OCI-LY7 (cell line): Measurements from ENCODE around the gene PTH2. TPM values are rescaled to one million over a fixed set of nuclear protein-coding genes. Genes with fewer than 3 reads are reported as not detected.

Experiments
- BruUV-seq: library from RNA; stranded (reverse); fragments of 400-500 nt; replicated peaks from 2 replicates; lab custom pipeline; 2021; lab: Mats Ljungman, UMichigan
- CTCF ChIA-PET: fragments of 300-600 bp; sonication (Branson Sonifier 250); formaldehyde crosslinking; loops from one replicate; lab custom pipeline; 2022; ENCODE audit warnings: antibody characterized with exemption; ENCODE audit not compliant: unreplicated experiment; lab: Charles Lee
- POLR2A ChIA-PET: fragments of 300-600 bp; sonication (Branson Sonifier 250); formaldehyde crosslinking; loops from one replicate; lab custom pipeline; 2022; ENCODE audit warnings: antibody characterized with exemption; lab: Charles Lee
- DNase-seq: peaks from one replicate; pipeline ENCODE4 v3.0.0-alpha.2; 2015; ENCODE audit warnings: low spot score
- H2AFZ ChIP-seq: fragments of 200-600 bp; sonication (generic), shearing (Covaris generic); 2 replicates; pipeline ENCODE4 v1.6.1; 2014; ENCODE audit warnings: mild to moderate bottlenecking, antibody characterized with exemption, low read length, moderate library complexity
- H3K27ac ChIP-seq: fragments of 200-600 bp; sonication (generic); 2 replicates; pipeline ENCODE4 v1.5.1; 2014; ENCODE audit warnings: mixed run types, low read depth, mild to moderate bottlenecking, moderate library complexity, low read length, inconsistent platforms; ENCODE audit not compliant: poor library complexity, severe bottlenecking
- H3K36me3 ChIP-seq: fragments of 200-600 bp; sonication (generic); 2 replicates; pipeline ENCODE4 v1.6.1; 2014; ENCODE audit warnings: mild to moderate bottlenecking, antibody characterized with exemption, low read length, moderate library complexity, mixed read lengths; ENCODE audit not compliant: insufficient read depth
- H3K4me1 ChIP-seq: fragments of 200-600 bp; sonication (generic); 2 replicates; pipeline ENCODE4 v1.5.1; 2014; ENCODE audit warnings: mild to moderate bottlenecking, low read length; ENCODE audit not compliant: insufficient read depth, poor library complexity, severe bottlenecking
- H3K4me2 ChIP-seq: fragments of 200-600 bp; sonication (generic); 2 replicates; pipeline ENCODE4 v1.6.1; 2014; ENCODE audit warnings: mild to moderate bottlenecking, low read length
- H3K4me3 ChIP-seq: fragments of 200-600 bp; sonication (generic); 2 replicates; pipeline ENCODE4 v1.5.1; 2014; ENCODE audit warnings: mild to moderate bottlenecking, low read depth, low read length; ENCODE audit not compliant: poor library complexity, severe bottlenecking
- H3K79me2 ChIP-seq: fragments of 200-600 bp; sonication (generic); 2 replicates; pipeline ENCODE4 v1.6.1; 2016; ENCODE audit warnings: low read depth, mild to moderate bottlenecking, low read length, moderate library complexity, mixed read lengths; ENCODE audit not compliant: insufficient read depth
- H3K9me2 ChIP-seq: fragments of 200-600 bp; sonication (generic); 2 replicates; pipeline ENCODE4 v1.6.1; 2016; ENCODE audit warnings: mild to moderate bottlenecking, low read length, mixed read lengths; ENCODE audit not compliant: insufficient read depth
- H3K9me3 ChIP-seq: fragments of 200-600 bp; sonication (generic); 2 replicates; pipeline ENCODE4 v1.6.1; 2014; ENCODE audit warnings: mild to moderate bottlenecking, mixed run types, low read length, mixed read lengths
- H4K20me1 ChIP-seq: fragments of 200-600 bp; sonication (generic); 2 replicates; pipeline ENCODE4 v1.6.1; 2014; ENCODE audit warnings: mild to moderate bottlenecking, antibody characterized with exemption, low read length, moderate library complexity, mixed read lengths; ENCODE audit not compliant: insufficient read depth
- EZH2phosphoT487 ChIP-seq: fragments of 200-600 bp; sonication (generic); IDR thresholded peaks from 2 replicates; pipeline ENCODE4 v1.6.1; 2018; ENCODE audit warnings: low read depth, borderline replicate concordance, mild to moderate bottlenecking, mixed run types, antibody characterized with exemption, low read length, moderate library complexity, mixed read lengths
- intact Hi-C: fragments of 100-400 bp; cut with micrococcal nuclease; formaldehyde crosslinking; loops from one replicate; pipeline ENCODE4 v1.10.0; 2022; ENCODE audit not compliant: unreplicated experiment
- total RNA-seq, 2 experiments: library from RNA; depleted of rRNA in 1 of 2; stranded (reverse); fragments of >200 nt in 1 of 2; shearing (Covaris generic) in 1 of 2; gene quantifications; 2 replicates each; pipeline ENCODE4 v1.2.3, GENCODE V29; 2014 to 2022
- TF ChIP-seq, protein P1 (sequence below): fragments of 200-600 bp; sonication (generic); conservative IDR thresholded peaks from 2 replicates; pipeline ENCODE4 v1.5.1; 2014; ENCODE audit warnings: mild to moderate bottlenecking, antibody characterized with exemption, low read length, moderate library complexity, mixed read lengths

PTH2 gene
- total RNA-seq, 2 experiments from 2014 or later = 0.66 to 1.7 TPM

DNA sequence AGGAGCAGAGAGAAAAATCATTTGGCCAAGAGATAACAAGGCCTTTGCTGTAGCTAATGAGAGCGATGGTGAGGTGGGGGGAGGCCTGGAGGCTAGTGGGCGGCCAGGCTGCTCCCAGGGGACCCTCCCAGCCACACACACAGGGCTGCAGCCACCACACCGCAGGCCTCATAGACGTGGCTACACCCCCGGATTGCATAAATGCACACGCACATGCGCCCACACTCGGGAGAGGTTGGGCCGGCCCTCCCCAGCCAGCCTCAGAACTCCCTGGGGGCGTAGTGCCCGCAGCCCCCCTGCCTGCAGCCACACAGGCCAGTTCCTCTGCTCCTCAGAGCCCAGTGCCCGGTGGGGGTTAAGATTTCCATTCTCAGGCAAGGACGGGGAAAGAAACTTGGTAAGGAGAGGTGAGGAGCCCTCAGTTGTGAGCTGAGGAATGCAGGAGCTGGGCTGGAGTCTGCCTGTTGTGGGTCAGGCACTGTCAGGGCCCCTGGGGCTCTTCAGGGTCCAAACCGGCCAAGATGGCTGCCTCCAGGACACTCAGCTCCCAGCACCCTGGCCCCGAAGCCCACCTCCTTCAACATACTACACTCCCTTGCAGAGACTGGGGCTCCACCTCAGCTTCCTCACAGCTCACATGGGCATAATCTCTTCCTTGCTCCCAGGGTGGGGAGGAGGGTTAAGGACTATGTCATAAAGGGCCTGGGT lies 8.0 kb downstream of the PTH2 start:
- BruUV-seq = no TSS peak
- Histone ChIP-seq H3K4me2 (peak overlapping the region; percentile 39; the same call in 1 of the 2 replicates), H4K20me1 (no peaks in the 10 kb centered on the region), H3K9me2 (no peaks in the 10 kb centered on the region), H3K9me3 (no peaks in the 10 kb centered on the region), H3K36me3 (no peaks in the 10 kb centered on the region), H2AFZ (peak overlapping the region; percentile 45), H3K79me2 (no peaks in the 10 kb centered on the region), H3K4me1 (peaks cover 60% of the 10 kb centered on the region), H3K4me3 (no peak overlapping the region), H3K27ac (no peak overlapping the region)
- intact Hi-C loops = no loop called here
- ChIA-PET CTCF (no interaction called here), POLR2A (interaction anchor here (0.6 kb wide), 1 partner anchor 611 kb away, joined by 4 read pairs; no protein-coding TSS in a partner anchor)
- TF ChIP-seq EZH2phosphoT487 = no peak
- TF ChIP-seq, protein P1, sequence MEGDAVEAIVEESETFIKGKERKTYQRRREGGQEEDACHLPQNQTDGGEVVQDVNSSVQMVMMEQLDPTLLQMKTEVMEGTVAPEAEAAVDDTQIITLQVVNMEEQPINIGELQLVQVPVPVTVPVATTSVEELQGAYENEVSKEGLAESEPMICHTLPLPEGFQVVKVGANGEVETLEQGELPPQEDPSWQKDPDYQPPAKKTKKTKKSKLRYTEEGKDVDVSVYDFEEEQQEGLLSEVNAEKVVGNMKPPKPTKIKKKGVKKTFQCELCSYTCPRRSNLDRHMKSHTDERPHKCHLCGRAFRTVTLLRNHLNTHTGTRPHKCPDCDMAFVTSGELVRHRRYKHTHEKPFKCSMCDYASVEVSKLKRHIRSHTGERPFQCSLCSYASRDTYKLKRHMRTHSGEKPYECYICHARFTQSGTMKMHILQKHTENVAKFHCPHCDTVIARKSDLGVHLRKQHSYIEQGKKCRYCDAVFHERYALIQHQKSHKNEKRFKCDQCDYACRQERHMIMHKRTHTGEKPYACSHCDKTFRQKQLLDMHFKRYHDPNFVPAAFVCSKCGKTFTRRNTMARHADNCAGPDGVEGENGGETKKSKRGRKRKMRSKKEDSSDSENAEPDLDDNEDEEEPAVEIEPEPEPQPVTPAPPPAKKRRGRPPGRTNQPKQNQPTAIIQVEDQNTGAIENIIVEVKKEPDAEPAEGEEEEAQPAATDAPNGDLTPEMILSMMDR = no peak
- peak; percentile 19 for DNase-seq

DNA sequence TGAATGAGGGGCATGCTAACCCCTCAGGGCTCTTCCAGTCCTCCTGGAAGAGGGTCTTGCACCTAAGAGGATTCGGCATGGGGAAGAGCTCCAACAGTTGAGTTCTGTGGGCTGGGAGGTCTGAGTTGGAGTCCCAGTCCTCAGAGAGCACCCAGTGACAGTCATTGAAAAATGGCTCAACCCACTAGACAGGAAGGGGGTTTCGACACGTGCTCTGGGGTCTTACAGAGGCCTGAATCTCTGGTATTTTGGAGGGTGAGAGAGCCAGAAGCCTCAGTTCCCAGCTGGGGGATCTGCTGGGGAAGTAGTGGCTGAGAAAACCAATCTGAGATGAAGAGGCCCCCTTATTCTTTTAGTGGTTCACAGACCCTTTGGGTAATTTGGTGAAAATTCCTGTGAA lies 9.0 kb downstream of the PTH2 start:
- no peak overlapping the region for H3K4me2 ChIP-seq
- peaks cover 70% of the 10 kb centered on the region for H3K4me1 ChIP-seq
- BruUV-seq = no TSS peak
- intact Hi-C loops = no loop called here
- POLR2A ChIA-PET = interaction anchor here (0.6 kb wide), 1 partner anchor 36 kb away, joined by 3 read pairs; no protein-coding TSS in a partner anchor
- H3K9me3 ChIP-seq = no peaks in the 10 kb centered on the region
- no peaks in the 10 kb centered on the region for H4K20me1 ChIP-seq
- DNase-seq = no peak
- no peak overlapping the region for H3K4me3 ChIP-seq
- no peaks in the 10 kb centered on the region for H3K79me2 ChIP-seq
- no peaks in the 10 kb centered on the region for H3K9me2 ChIP-seq
- H3K27ac ChIP-seq = no peak overlapping the region
- no peak overlapping the region for H2AFZ ChIP-seq
- no peaks in the 10 kb centered on the region for H3K36me3 ChIP-seq
- TF ChIP-seq EZH2phosphoT487 = no peak
- TF ChIP-seq, protein P1 = no peak
- CTCF ChIA-PET = no interaction called here

DNA sequence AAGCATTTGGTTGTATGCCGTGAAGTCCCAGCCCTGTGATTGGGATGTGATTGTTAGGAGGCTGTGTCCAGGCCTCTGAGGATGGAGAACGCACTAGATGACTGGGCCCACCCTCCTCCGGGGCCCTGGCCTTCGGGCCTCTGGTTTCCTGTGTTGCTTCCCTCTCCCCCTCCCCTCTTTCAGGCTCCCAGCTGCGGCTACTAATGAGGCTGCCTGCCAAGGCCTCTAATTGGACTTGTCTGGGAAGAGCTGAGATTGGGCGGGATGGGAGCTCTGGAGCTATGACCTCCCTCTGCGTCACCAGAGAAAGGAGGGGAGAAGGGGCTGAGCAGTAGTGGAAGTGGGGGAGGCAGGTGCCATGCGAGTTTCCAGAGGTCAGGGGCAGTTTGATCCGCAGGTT lies 9.9 kb downstream of the PTH2 start:
- H4K20me1 ChIP-seq = no peaks in the 10 kb centered on the region
- TF ChIP-seq, protein P1 = no peak
- TF ChIP-seq EZH2phosphoT487 = no peak
- H2AFZ ChIP-seq = no peak overlapping the region
- CTCF ChIA-PET = no interaction called here
- H3K9me3 ChIP-seq = no peaks in the 10 kb centered on the region
- intact Hi-C loops = no loop called here
- no peaks in the 10 kb centered on the region for H3K79me2 ChIP-seq
- H3K9me2 ChIP-seq = no peaks in the 10 kb centered on the region
- no peak overlapping the region for H3K4me3 ChIP-seq
- no peak for DNase-seq
- no peak overlapping the region for H3K27ac ChIP-seq
- no peak overlapping the region for H3K4me2 ChIP-seq
- POLR2A ChIA-PET = no interaction called here
- no peaks in the 10 kb centered on the region for H3K36me3 ChIP-seq
- peaks cover 78% of the 10 kb centered on the region for H3K4me1 ChIP-seq
- BruUV-seq = no TSS peak
